Esophagus squamous epithelium (tissue), 4 donors: ENCODE data around the gene SNCAIP.

Experiments used
- CTCF ChIP-seq, 6 experiments: fragments of 450-650 bp in 4 of 6; fragments of 200-600 bp in 2 of 6; sonication (generic) in 2 of 6; IDR thresholded peaks; one replicate each; pipeline ENCODE4 v1.5.1; 2016 to 2019; ENCODE audit warnings: antibody characterized with exemption in 6 of 6, mild to moderate bottlenecking in 4 of 6, moderate library complexity in 4 of 6
- POLR2A ChIP-seq, 4 donors: fragments of 450-650 bp; IDR thresholded peaks; one replicate each; pipeline ENCODE4 v1.6.1; 2017; ENCODE audit warnings: antibody characterized with exemption in 4 of 4, mild to moderate bottlenecking in 4 of 4, moderate library complexity in 3 of 4

- TF ChIP-seq CTCF (IDR thresholded peaks at IDR 0.05) (no peak), POLR2A (IDR thresholded peaks at IDR 0.05) (no peak)
These were observed 103.7 kb downstream of the SNCAIP start for GRCh38 chr5:122415801-122416120.
